Activated CD4-positive, alpha-beta T cell treated with anti-CD3 and anti-CD28 coated beads, Interleukin-2, amount 10 ng/mL, durations not matched to agents 24 days and 14 days (primary cell): ENCODE data around the gene SSNA1. TPM values are rescaled to one million over a fixed set of nuclear protein-coding genes. Genes with fewer than 3 reads are reported as not detected.

ENCODE experiments used
- DNase-seq: peaks from one replicate; pipeline ENCODE4 v3.0.0; 2022
- H3K27ac Mint-ChIP-seq: one replicate; pipeline ENCODE4 v1.8.0; 2022; ENCODE audit warnings: mild to moderate bottlenecking, mixed read lengths
- H3K27me3 Mint-ChIP-seq: one replicate; pipeline ENCODE4 v1.8.0; 2022; ENCODE audit warnings: mixed read lengths
- H3K36me3 Mint-ChIP-seq: one replicate; pipeline ENCODE4 v1.8.0; 2022; ENCODE audit warnings: low read depth, mild to moderate bottlenecking, mixed read lengths
- H3K4me1 Mint-ChIP-seq: one replicate; pipeline ENCODE4 v1.8.0; 2021; ENCODE audit warnings: mixed read lengths
- H3K4me3 Mint-ChIP-seq: one replicate; pipeline ENCODE4 v1.8.0; 2022; ENCODE audit warnings: mild to moderate bottlenecking, moderate library complexity, mixed read lengths
- H3K9me3 Mint-ChIP-seq: one replicate; pipeline ENCODE4 v1.8.0; 2021; ENCODE audit warnings: mixed read lengths
- intact Hi-C: fragments of 100-400 bp; cut with micrococcal nuclease; formaldehyde crosslinking; loops from one replicate; pipeline ENCODE4 v1.15.1; 2023
- total RNA-seq: library from RNA; stranded (reverse); gene quantifications from 2 replicates; pipeline ENCODE4 v1.2.3, GENCODE V29; 2022

SSNA1 gene, protein sequence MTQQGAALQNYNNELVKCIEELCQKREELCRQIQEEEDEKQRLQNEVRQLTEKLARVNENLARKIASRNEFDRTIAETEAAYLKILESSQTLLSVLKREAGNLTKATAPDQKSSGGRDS
- total RNA-seq: 95.1 and 95.8 TPM in 2 replicates

GRCh38 chr9:137188490-137189296 is at the start of gene SSNA1, which contains the start of gene ANAPC2:
TSS of gene SSNA1 (plus strand) at chr9:137188676. CDS start at chr9:137188727, 51 bp downstream.
TSS of gene ANAPC2 (minus strand) at chr9:137188560. CDS start at chr9:137188532, 28 bp downstream.
- H3K9me3 Mint-ChIP-seq: no peaks in the 10 kb centered on the region
- H3K36me3 Mint-ChIP-seq: peaks cover 29% of the 10 kb centered on the region
- peak within 1 kb of the TSS; percentile 94 for H3K27ac Mint-ChIP-seq
- H3K4me3 Mint-ChIP-seq: peak within 1 kb of the TSS; percentile 91
- DNase-seq: peak; percentile 99
- no peaks in the 10 kb centered on the region for H3K27me3 Mint-ChIP-seq
- H3K4me1 Mint-ChIP-seq: peaks cover 22% of the 10 kb centered on the region
- intact Hi-C loops: loop anchor here (1.0 to 2.0 kb wide), 5 partner anchors 12 to 59 kb away; partner anchors contain the start of genes NDOR1, TMEM203 and TPRN

- peak; percentile 90 for DNase-seq
- intact Hi-C loops: no loop called here
Measured at GRCh38 chr9:137138722-137139467, 49.6 kb upstream of the SSNA1 start, which contains the start of gene GRIN1. TSS of gene GRIN1 (plus strand) at chr9:137139154. CDS start at chr9:137139487, 333 bp downstream.

GRCh38 chr9:137139468-137140150 is 48.9 kb upstream of the SSNA1 start:
- H3K27me3 Mint-ChIP-seq: peaks cover 42% of the 10 kb centered on the region
- no peak overlapping the region for H3K4me3 Mint-ChIP-seq
- H3K36me3 Mint-ChIP-seq: no peaks in the 10 kb centered on the region
- no peaks in the 10 kb centered on the region for H3K9me3 Mint-ChIP-seq
- peaks cover 7% of the 10 kb centered on the region for H3K4me1 Mint-ChIP-seq
- intact Hi-C loops: no loop called here
- no peak for DNase-seq
- H3K27ac Mint-ChIP-seq: no peak overlapping the region

More at GRCh38 chr9:137138722-137139467, 49.6 kb upstream of the SSNA1 start, which contains the start of gene GRIN1:
- H3K27me3 Mint-ChIP-seq: peaks cover 42% of the 10 kb centered on the region
- H3K36me3 Mint-ChIP-seq: no peaks in the 10 kb centered on the region
- peaks cover 7% of the 10 kb centered on the region for H3K4me1 Mint-ChIP-seq
- H3K9me3 Mint-ChIP-seq: no peaks in the 10 kb centered on the region
- H3K4me3 Mint-ChIP-seq: no peak within 1 kb of the TSS
- no peak within 1 kb of the TSS for H3K27ac Mint-ChIP-seq

DNA sequence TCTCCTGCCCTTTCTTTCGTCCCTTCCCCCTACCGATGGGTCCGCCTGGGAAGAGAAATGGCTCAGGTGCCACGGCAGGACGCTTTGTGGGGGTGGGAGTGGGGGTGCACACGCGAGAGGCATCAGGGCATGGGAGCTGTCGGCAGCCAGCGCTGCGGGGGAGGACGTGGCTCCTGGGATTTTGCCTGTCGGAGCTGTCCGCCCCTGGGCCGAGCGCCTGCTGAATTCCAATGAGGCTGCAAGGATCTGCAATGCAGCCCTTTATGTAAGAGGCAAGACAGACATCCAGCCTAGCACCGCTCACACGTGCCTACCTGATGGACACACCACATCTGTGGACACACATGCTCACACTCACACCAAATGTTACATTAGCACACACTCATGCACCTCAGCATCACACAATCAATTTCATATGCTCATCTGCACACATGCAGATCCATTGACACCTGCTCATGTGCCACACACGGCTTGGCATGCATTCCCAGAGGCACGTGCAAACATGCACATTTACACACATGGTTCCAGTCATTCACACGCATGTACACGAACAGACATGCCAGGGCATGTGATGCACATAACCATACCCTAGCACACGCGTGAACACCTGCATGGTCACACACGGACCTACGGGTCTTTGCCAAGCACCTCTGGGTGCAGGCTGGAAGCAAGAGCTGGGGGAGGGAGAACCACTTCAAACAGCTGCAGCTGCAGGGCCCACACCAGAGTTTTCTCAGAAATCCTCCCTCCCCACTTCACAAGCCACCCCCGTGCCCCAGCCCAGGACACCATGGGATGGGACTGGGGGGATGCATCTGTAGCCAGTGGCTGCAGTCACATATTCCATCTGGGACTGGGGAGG is 48.1 kb upstream of the SSNA1 start:
- no peaks in the 10 kb centered on the region for H3K36me3 Mint-ChIP-seq
- intact Hi-C loops: no loop called here

GRCh38 chr9:137141050-137141810 is 47.2 kb upstream of the SSNA1 start:
- H3K4me1 Mint-ChIP-seq: peaks cover 7% of the 10 kb centered on the region
- DNase-seq: no peak
- H3K27ac Mint-ChIP-seq: no peak overlapping the region
- H3K9me3 Mint-ChIP-seq: no peaks in the 10 kb centered on the region
- H3K27me3 Mint-ChIP-seq: peaks cover 35% of the 10 kb centered on the region
- intact Hi-C loops: no loop called here
- H3K4me3 Mint-ChIP-seq: no peak overlapping the region
- no peaks in the 10 kb centered on the region for H3K36me3 Mint-ChIP-seq

More for the DNA sequence above, 48.1 kb upstream of the SSNA1 start:
- Mint-ChIP-seq H3K27ac (no peak overlapping the region), H3K4me3 (no peak overlapping the region), H3K4me1 (peaks cover 7% of the 10 kb centered on the region), H3K27me3 (peaks cover 40% of the 10 kb centered on the region), H3K9me3 (no peaks in the 10 kb centered on the region)
- no peak for DNase-seq

- Mint-ChIP-seq H3K4me3 (no peak overlapping the region), H3K27me3 (peaks cover 35% of the 10 kb centered on the region), H3K27ac (no peak overlapping the region), H3K4me1 (peaks cover 7% of the 10 kb centered on the region), H3K36me3 (no peaks in the 10 kb centered on the region), H3K9me3 (no peaks in the 10 kb centered on the region)
- intact Hi-C loops: no loop called here
- no peak for DNase-seq
Measured at GRCh38 chr9:137141976-137142936, 46.2 kb upstream of the SSNA1 start.

DNA sequence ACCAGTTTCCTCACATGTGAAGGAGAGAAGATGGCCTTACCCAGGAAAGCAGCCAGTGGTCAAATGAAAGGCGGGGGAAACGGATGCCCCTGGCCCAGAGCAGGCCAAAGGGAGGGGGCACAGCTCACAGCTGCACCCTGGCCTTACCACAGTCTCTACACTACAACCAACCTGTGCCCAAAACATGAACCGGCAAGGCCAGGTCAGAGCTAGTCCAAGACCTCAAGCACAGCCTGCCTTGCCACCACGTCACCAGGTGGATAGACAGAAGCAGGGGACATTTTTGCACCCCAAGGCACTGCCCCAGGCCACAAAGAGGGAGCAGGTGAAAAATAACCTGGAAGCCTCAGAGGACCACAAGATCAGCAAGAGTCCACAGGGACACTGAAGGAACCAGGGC is 45.0 kb upstream of the SSNA1 start:
- H3K4me3 Mint-ChIP-seq: no peak overlapping the region
- peaks cover 7% of the 10 kb centered on the region for H3K4me1 Mint-ChIP-seq
- no peaks in the 10 kb centered on the region for H3K36me3 Mint-ChIP-seq
- H3K9me3 Mint-ChIP-seq: no peaks in the 10 kb centered on the region
- intact Hi-C loops: no loop called here
- H3K27ac Mint-ChIP-seq: no peak overlapping the region
- DNase-seq: no peak
- peaks cover 26% of the 10 kb centered on the region for H3K27me3 Mint-ChIP-seq

DNA sequence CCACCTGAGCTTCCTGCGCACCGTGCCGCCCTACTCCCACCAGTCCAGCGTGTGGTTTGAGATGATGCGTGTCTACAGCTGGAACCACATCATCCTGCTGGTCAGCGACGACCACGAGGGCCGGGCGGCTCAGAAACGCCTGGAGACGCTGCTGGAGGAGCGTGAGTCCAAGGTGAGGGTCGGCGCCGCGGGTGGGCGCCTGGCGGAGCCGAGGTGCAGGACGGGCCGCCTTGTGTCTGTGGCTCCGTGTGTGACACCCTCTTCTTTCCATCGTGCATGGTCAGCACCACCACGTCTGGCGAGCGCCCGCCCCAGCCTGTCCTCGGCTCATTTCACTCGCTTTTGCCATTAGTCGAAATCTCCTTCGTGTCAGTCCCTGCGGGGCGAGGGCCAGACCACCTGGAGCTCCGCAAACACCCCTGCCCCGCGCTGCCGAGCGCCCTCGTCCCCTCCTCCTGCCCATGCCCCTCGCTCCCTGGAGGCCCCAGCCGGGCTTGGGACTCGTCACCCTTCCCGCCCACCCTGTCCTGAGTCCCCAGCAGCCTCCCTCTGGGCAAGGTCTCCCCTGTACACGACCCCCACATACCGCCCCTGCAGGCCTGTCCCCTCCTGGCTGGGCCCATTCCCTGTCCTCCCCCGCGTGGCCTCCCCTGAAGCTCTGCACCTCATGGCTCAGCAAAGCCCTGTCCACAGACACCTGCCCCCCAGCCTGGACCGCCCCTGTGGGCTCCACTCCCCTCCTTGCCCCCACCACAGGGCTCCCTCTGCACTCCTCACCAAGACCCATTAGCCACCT is 42.5 kb upstream of the SSNA1 start:
- no peak for DNase-seq
- Mint-ChIP-seq H3K9me3 (no peaks in the 10 kb centered on the region), H3K36me3 (no peaks in the 10 kb centered on the region), H3K27ac (no peak overlapping the region), H3K27me3 (peaks cover 8% of the 10 kb centered on the region), H3K4me3 (no peak overlapping the region), H3K4me1 (peaks cover 2% of the 10 kb centered on the region)
- intact Hi-C loops: no loop called here

DNA sequence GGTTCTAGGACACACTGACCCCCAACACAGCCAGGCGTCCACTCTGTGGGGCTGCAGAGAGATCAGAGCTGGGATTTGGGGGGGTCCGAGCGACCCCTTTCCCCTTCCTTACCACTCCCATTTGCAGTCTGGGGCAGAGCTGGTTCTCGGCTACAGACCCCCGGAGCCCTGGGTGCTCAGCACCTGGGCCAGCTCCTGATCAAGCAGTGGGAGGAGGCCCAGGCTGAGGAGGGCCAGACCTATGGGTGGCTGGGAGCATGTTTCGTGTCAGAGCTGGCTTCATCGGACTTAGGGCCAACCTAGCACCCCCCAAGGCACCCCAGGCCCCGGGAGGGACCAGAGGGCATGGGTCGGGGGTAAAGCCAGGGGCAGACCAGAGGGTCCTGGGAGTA is 42.0 kb upstream of the SSNA1 start:
- no peaks in the 10 kb centered on the region for H3K36me3 Mint-ChIP-seq
- no peak overlapping the region for H3K27ac Mint-ChIP-seq
- H3K9me3 Mint-ChIP-seq: no peaks in the 10 kb centered on the region
- no peak overlapping the region for H3K4me3 Mint-ChIP-seq
- peaks cover 2% of the 10 kb centered on the region for H3K4me1 Mint-ChIP-seq
- DNase-seq: no peak
- intact Hi-C loops: no loop called here
- H3K27me3 Mint-ChIP-seq: peaks cover 7% of the 10 kb centered on the region

DNA sequence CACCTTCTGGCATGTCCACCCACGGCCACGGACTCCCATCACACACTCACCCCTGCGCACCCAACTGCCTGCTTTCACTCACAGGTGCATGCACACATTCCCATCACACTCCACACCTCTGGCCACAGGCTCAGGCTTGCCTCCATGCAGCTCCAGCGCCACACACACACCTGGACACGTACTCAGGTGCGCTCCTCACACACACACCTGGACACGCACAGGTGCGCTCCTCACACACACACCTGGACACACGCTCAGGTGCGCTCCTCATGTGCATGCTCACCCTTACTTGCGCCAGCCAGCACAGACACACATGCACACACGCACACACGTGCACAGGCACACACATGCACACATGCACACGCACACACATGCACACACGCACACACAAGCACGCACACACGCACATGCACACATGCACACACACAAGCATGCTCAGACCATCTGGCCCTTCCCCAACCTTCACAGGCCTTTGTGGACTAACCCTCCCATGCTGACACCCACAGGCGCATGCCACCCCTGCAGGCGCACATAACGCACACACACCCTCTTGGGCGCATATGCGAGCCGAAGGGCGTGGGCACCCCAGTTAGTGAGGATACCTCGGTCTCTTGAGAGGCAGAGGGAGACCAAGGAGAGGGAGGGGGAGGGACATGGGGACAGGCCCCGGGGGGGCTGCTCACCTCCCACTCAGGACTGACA is 41.2 kb upstream of the SSNA1 start:
- no peak for DNase-seq
- no peak overlapping the region for H3K4me3 Mint-ChIP-seq

More for the DNA sequence above, 41.2 kb upstream of the SSNA1 start:
- H3K27me3 Mint-ChIP-seq: peaks cover 2% of the 10 kb centered on the region
- H3K9me3 Mint-ChIP-seq: no peaks in the 10 kb centered on the region
- intact Hi-C loops: no loop called here
- H3K4me1 Mint-ChIP-seq: peaks cover 2% of the 10 kb centered on the region
- H3K27ac Mint-ChIP-seq: no peak overlapping the region
- no peaks in the 10 kb centered on the region for H3K36me3 Mint-ChIP-seq
